ENCODE measurements around the gene FCGR1A. TPM values are rescaled to one million over a fixed set of nuclear protein-coding genes. Genes with fewer than 3 reads are reported as not detected.
"Not testable (repeated sequence)": the region's sequence is repeated elsewhere in the genome, so short reads cannot be mapped to it uniquely, and the experiment has no call there.

The FCGR1A gene
- total and polyA plus RNA-seq, 2 of the 4 experiments (the other 2 are of a cell fraction), result not detected

GRCh38 chr1:149748144-149748500, 34.4 kb upstream of the FCGR1A start:
- H3K9me1 ChIP-seq (ENCODE audit: insufficient read depth, low read length); in situ Hi-C loops (cut with MboI; ENCODE audit: low sequenced_read_pairs); H2AK5ac ChIP-seq (ENCODE audit: low read depth, low read length); H3K4me2 ChIP-seq (ENCODE audit: low read depth, low read length); H2BK5ac ChIP-seq (ENCODE audit: low read depth, low read length, poor library complexity, severe bottlenecking); H3K9me3 ChIP-seq (ENCODE audit: control insufficient read depth, insufficient read depth, low read length); H3K9ac ChIP-seq (ENCODE audit: low read depth, low read length); H3K18ac ChIP-seq (ENCODE audit: low read depth, low read length); ATAC-seq (ENCODE audit: low read depth); H3K4ac ChIP-seq (ENCODE audit: low read depth, low read length); H2BK120ac ChIP-seq (ENCODE audit: low read depth, low read length); H4K91ac ChIP-seq (ENCODE audit: insufficient read depth, low read depth, low read length); H4K5ac ChIP-seq (ENCODE audit: low read depth, low read length); H3K4me3 ChIP-seq (ENCODE audit: insufficient read depth, low read depth, low read length); H3K36me3 ChIP-seq (ENCODE audit: control insufficient read depth, insufficient read depth, low read length); DNase-seq; POLR2A ChIA-PET (ENCODE audit: unreplicated experiment); H3K4me1 ChIP-seq (ENCODE audit: control insufficient read depth, insufficient read depth, low read length); BruUV-seq (replicated peaks); H2AFZ ChIP-seq (replicated peaks; ENCODE audit: low read length, poor library complexity); H3K23ac ChIP-seq (ENCODE audit: low read depth, low read length); H4K8ac ChIP-seq (ENCODE audit: low read depth in 2 of 2, low read length in 2 of 2); dilution Hi-C loops (cut with HindIII; ENCODE audit: low sequenced_read_pairs, unreplicated experiment); H3K56ac ChIP-seq (ENCODE audit: extremely low read depth, insufficient read depth, low read length); H3K27ac ChIP-seq (ENCODE audit: insufficient read depth, low read length); H4K20me1 ChIP-seq (ENCODE audit: insufficient read depth, low read length); H3K79me1 ChIP-seq (ENCODE audit: low read depth in 1 of 2, low read length in 2 of 2); CTCF ChIA-PET; intact Hi-C loops (cut with micrococcal nuclease); H2BK20ac ChIP-seq (ENCODE audit: low read depth, low read length); H2AK9ac ChIP-seq (replicated peaks; ENCODE audit: low read depth, low read length, poor library complexity); H2BK15ac ChIP-seq (ENCODE audit: low read depth, low read length); H3K14ac ChIP-seq (replicated peaks; ENCODE audit: low read depth, low read length); H3K27me3 ChIP-seq (ENCODE audit: control insufficient read depth, insufficient read depth, low read length): not testable (repeated sequence)
- no CpG with 5 or more reads among the region's 8 CpGs for WGBS, 2 experiments (ENCODE audit: extremely low coverage in 2 of 2, insufficient read length in 1 of 2)

DNA sequence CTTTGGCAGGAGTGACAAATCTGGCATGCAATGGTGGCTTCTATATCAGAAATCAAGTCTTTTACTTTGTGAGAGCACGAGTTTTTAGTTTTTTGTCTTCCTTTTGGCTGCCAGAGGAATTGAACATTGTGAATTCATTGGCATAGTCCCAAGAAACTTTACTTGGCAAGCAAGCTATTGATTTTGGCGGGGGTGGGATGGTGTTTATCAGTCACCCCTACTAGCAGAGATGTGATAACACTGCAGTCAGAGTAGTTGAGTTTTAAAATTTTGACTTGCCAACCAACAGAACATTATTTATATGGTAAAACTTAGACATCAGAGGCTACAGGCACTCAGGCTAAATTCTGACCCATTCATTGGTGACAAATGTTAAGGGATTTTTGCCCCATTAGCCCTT, 31.9 kb upstream of the FCGR1A start:
- H3K79me1 ChIP-seq (ENCODE audit: low read depth in 1 of 2, low read length in 2 of 2); H3K36me3 ChIP-seq (ENCODE audit: control insufficient read depth, insufficient read depth, low read length); POLR2A ChIA-PET (ENCODE audit: unreplicated experiment); DNase-seq; H3K4me2 ChIP-seq (ENCODE audit: low read depth, low read length); intact Hi-C loops (cut with micrococcal nuclease); BruUV-seq (replicated peaks); H3K9me3 ChIP-seq (ENCODE audit: control insufficient read depth, insufficient read depth, low read length); H2BK20ac ChIP-seq (ENCODE audit: low read depth, low read length); dilution Hi-C loops (cut with HindIII; ENCODE audit: low sequenced_read_pairs, unreplicated experiment); in situ Hi-C loops (cut with MboI; ENCODE audit: low sequenced_read_pairs); H4K20me1 ChIP-seq (ENCODE audit: insufficient read depth, low read length); H2BK5ac ChIP-seq (ENCODE audit: low read depth, low read length, poor library complexity, severe bottlenecking); H4K91ac ChIP-seq (ENCODE audit: insufficient read depth, low read depth, low read length); H2BK120ac ChIP-seq (ENCODE audit: low read depth, low read length); H3K14ac ChIP-seq (replicated peaks; ENCODE audit: low read depth, low read length); H3K4me1 ChIP-seq (ENCODE audit: control insufficient read depth, insufficient read depth, low read length); H2BK15ac ChIP-seq (ENCODE audit: low read depth, low read length); H3K9ac ChIP-seq (ENCODE audit: low read depth, low read length); H3K56ac ChIP-seq (ENCODE audit: extremely low read depth, insufficient read depth, low read length); CTCF ChIA-PET; H4K8ac ChIP-seq (ENCODE audit: low read depth in 2 of 2, low read length in 2 of 2); H3K27ac ChIP-seq (ENCODE audit: insufficient read depth, low read length); H3K9me1 ChIP-seq (ENCODE audit: insufficient read depth, low read length); ATAC-seq (ENCODE audit: low read depth); H3K4me3 ChIP-seq (ENCODE audit: insufficient read depth, low read depth, low read length); H3K23ac ChIP-seq (ENCODE audit: low read depth, low read length); H3K27me3 ChIP-seq (ENCODE audit: control insufficient read depth, insufficient read depth, low read length); H2AFZ ChIP-seq (replicated peaks; ENCODE audit: low read length, poor library complexity); H2AK9ac ChIP-seq (replicated peaks; ENCODE audit: low read depth, low read length, poor library complexity); H4K5ac ChIP-seq (ENCODE audit: low read depth, low read length); H3K18ac ChIP-seq (ENCODE audit: low read depth, low read length); H2AK5ac ChIP-seq (ENCODE audit: low read depth, low read length); H3K4ac ChIP-seq (ENCODE audit: low read depth, low read length): not testable (repeated sequence)
- WGBS, 2 experiments (ENCODE audit: extremely low coverage in 2 of 2, insufficient read length in 1 of 2), result no CpG with 5 or more reads among the region's 2 CpGs

All from IMR-90 (cell line).